GM21390 (cell line): Measurements from ENCODE around the gene XPO6.

Experiments
- ATAC-seq: cut with Tn5 transposase; IDR thresholded peaks from one replicate; pipeline ENCODE4 v1.9.1; 2021; ENCODE audit not compliant: unreplicated experiment

Gene XPO6

DNA sequence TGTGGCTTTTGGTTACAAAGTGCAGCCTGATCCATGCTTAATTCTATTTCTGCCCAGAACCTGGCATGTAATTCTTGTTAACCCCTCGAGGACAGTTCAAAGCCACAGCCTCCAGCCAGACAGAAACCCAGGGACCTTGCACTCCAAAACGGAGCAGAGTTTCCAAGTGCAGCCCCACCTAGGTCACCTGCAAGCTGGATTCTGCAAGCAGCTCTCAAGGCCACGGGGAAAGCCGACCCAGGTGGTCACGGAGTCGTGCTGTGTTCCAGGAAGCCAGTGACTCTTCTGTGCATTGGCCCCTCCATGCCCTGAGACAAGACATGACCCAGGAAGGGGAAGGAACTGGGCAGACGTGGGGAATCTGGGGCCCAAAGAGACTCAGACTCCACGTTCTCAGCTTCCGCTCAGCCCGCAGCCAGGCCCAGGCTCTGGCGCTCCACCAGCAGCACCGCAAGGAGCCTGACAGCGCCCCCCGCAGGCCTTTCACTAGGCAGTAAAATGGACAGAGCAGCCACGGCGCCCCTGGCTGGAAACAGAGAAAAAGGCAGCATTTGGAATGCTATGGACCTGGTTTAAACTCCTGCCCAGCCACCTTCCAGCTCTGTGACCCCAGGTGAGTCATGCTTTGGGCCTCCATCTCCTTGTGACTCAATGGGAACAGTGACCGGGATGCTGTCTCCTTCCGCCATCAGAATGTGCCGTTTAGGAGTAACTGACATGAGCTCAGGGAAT is 121.0 kb downstream of the XPO6 start:
- ATAC-seq, result no peak

DNA sequence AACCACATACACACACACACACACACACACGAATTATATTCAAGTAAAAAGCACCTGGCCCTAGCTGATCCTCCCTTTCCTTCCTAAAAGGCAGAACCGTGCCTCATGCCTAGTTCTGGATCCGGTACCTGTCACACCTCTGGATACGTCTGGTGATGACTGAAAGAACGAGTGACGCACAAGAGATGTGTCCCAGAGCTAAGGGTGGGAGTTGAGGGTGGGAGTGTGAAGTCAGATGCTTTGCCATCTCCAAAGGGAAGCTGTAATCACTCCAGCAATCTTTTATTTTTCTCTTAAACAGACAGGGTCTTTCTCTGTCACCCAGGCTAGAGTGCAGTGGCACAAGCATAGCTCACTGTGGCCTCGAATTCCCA is 121.8 kb downstream of the XPO6 start:
- no peak for ATAC-seq

DNA sequence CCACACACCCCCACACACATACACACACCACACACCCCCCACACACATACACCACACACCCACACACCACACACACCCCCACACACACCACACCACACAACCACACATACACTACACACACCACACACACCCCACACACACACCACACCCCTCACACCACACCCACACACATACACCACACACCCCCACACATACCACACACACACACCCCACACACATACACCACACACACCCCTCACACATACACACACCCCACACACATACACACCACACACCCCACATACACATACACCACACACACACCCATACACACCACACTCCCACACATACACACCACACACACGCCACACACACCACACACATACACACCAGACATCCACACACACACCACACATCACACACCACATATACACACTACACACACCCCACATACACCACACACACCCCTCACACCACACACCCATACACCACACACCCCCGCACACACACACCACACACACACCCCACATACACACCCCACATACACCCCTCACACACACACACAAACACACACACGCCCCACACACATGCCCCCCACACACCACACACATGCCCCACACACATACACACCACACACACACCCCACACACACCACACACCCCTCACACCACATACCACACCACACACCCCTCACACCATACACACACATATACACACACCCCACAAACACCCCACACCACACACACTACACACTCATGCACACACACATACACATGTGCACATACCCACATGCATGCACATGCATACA is 122.4 kb downstream of the XPO6 start:
- no peak for ATAC-seq

DNA sequence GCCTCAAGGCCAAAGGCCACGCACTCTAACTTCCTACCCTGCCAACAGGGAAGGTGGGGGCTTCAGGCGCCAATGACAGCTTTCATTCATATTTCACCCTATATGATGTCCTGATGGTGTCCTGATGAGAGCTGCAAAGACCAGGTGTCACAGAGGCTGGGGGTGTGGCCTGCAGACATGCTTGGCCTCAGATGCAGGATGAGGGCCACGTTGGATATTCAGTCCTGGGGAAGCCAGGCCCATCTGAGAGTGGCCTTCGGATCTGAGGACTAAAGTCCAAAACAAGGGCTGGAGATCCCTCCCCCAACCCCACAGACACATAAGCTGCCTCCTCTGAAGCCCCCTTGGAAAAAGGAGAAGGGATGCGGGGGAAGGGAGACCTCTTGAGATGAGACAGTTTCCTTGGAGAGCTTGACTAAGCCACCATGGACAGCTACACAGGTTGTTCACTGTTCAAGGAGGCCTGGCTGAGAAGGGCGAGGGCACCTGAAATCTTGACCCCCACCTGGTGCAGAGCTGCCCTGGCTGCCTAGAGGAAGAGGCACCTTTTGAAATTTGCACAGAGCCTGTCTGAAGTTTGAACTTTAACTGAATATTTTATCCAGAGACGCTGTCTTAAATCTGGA is 124.0 kb downstream of the XPO6 start:
- ATAC-seq, result no peak

DNA sequence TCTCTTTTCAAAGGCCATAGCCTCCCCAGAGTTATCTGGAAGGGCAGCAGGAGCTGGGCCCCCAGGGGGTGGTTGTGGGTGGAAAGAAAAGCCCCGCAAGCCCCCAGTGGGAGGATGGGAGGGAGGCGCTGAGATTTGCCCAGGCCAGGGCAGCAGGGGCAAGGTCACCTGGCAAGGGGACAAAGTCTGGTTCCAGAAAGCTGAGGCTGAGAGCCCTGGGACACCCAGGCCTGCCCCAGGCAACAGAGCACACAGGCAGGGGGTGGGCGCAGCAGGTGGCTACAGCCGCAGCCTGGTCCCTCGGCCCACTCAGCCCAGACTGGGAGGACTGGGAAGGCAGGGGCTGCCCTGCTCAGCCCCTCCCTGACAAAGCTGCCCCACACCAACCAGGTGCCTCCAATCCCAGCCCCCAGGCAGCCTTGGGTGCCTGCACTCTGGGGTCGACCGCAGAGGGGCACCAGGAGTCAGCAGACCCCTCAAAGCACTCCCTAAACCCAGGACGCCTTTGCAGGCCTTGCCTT is 124.6 kb downstream of the XPO6 start:
- ATAC-seq, result no peak

DNA sequence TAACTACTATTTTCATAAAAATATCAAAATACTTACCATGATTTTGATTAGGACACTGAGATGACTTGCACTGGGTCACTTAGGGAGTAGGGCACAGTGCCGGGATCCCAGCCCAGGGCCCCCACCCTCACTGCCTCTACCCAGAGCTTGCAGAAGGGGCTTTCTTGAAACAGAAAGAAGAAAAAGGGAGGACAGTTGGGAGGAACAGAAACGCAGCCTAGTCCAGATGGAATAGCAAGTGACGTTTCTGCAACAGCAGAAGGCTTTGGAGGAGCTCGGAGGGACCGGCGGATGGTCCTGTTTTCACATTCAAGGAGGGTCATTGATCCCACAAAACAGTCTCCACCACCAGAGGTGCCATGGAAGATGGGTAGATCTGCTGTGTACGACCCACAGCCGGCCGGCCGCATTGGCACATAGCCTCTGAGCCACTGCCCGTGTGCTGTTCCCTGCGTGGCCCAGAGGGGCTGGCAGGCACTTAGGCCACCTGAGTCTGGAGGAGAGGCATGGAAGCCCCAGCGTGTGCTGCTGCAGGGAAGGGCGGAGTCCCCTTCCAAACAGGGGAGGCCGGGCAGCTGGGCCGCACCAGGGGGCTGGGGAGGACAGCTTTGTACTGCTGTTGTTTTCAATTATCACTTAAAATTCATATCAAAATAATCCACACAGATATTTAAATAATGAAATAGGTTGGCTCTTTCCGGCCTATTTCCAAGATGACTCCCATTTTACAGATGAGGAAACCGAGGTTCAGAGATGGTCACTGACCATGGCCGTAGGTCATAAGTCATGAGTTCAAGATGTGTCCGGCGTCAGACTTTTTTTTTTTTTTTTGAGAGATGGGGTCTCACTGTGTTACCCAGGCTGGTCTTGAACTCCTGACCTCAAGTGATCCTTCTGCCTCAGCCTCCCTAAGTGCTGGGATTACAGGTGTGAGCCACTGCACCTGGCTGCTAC is 125.3 kb downstream of the XPO6 start:
- ATAC-seq, result no peak

DNA sequence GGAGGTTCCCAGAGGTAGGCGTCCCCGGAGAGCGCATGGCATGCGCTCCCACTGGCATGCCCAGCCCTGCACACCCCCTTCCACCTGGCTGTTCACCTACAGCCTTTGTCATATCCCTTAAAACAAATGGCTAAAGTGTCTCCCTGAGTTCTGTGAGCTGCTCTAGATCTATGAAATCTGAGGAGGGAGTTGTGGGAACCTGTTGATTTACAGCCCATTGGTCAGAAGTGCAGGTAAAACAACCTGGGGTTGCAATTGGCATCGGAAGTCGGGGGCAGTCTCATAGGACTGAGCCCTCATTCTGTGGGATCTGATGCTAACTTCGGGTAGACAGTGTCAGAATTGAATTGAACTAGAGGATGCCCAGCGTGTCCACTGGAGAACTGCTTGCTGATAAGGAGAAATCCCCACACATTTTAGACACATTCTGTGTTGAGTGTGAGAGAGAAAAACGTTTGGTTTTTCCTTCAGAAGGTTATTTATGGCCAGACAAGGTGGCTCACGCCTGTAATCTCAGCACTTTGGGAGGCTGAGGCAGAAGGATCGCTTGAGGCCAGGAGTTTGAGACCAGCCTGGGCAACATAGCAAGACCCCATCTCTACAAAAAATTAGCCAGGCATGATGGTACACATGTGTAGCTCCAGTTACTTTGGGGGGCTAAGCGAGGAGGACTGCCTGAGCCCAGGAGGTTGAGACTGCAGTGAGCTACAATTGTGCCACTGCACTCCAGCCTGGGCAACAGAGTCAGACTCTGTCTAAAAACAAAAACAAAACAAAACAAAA is 126.2 kb downstream of the XPO6 start:
- ATAC-seq, result no peak

DNA sequence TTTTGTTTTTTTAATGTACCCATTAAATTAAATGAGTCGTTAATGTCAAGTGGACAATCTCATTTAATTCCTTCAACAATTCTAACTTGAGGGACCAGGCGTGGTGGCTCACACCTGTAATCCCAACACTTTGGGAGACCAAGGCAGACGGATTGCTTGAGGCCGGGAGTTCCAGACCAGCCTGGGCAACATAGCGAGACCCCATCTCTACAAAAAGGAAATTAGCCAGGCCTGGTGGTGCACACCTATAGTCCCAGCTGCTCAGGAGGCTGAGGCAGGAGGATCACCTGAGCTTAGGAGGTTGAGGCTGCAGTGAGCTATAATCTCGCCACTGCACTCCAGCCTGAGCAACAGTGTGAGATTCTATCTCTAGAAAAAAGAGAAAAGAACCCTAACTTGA is 127.6 kb downstream of the XPO6 start:
- no peak for ATAC-seq

DNA sequence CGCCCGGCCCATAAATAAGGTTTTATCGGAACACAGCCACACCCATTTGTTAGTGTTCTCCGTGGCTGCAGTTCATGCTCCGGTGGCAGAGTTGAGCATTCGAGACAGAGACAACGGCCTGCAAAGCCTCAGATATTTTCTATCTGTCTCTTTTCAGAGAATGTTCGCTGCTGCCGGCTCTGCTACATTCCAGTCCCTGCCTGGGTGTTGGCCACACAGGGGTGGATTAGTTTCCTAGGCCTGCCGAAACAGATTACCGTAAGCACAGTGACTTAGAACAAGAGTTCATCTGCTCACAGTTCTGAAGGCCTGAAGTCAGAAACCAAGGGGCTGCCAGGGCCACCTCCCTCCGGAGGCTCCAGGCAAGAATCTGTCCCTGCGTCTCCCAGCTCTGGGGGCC is 129.1 kb downstream of the XPO6 start:
- no peak for ATAC-seq

DNA sequence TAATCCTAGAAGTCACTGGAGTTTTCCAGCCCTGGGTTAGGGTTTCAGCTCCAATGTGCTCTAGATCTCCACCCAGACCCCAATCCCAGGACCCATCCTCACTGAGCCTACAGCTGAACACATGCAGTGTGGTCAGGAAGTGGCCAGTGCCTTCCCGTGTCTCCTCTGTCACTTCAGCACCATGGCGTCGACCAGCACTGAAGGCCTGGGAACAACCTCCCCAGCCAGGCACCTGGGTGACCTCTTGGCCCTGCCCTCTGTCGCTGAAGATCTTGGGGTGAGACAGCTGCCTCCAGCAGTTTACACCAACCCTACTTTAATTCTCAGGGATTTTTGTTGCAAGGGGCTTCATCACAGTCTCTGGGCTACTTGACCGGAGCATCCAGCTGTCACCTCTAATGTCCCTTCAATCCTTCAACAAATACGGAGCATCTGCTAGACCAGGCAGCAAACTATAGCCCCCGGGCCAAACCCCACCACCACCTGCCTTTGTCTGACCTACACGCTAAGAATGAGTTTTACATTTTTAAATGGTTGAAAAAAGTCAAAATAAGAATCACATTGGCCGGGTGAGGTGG is 130.3 kb downstream of the XPO6 start:
- ATAC-seq, result no peak

DNA sequence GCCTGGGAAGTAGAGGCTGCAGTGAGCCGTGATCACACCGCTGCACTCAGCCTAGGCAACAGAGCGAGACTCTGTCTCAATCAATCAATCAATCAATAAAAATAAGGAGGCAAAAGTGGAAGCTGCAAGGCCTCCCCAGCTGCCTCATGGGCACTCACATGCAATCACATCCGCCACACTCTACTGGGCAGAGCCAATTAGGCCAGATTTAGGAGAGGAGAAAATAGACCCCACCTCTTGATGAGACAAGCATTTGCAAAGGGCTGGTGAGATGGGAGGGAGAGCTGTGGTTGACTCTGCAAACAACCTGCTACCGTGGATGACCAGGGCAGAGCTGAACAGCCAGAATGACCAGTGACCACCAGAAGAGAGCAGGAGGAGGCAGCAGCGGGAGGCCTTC is 133.5 kb downstream of the XPO6 start:
- ATAC-seq, result no peak

DNA sequence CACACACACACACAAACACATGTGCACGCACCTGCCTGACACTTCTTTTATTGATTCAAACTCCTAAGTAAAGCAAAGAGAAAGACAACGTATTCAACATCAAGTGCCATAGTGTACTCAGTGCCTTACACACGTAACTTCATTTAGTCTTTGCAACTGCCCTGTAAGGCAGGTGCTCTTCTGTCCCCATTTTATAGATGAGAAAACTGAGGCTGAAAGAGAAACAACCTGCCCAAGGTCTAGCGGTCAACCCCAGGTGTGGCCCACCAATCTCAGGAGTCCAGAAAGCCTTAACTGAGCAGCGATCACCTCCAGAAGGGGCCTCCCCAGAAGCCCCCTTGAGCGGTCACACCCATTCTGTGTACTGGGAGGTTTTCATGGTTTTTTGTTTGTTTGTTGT is 137.9 kb downstream of the XPO6 start:
- ATAC-seq, result no peak

DNA sequence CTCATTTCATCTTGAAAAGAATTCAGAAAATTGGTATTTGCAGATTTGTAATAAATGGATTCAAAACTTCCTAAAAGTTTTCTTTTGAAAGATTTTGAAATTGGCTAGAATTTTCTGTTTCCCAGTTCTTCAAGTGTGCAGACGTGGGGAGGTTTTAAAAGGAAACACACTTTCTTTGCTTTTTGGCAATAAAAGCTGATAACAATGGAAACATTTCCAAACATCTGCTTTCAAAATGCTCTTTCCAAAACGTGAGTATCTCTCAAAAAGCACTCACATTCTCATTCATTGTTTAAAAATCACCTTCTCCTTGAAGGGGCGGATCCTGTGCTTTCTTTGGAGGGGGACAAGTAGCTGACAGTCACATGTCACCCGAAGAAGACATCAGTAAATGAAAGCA is 139.7 kb downstream of the XPO6 start:
- ATAC-seq, result no peak

DNA sequence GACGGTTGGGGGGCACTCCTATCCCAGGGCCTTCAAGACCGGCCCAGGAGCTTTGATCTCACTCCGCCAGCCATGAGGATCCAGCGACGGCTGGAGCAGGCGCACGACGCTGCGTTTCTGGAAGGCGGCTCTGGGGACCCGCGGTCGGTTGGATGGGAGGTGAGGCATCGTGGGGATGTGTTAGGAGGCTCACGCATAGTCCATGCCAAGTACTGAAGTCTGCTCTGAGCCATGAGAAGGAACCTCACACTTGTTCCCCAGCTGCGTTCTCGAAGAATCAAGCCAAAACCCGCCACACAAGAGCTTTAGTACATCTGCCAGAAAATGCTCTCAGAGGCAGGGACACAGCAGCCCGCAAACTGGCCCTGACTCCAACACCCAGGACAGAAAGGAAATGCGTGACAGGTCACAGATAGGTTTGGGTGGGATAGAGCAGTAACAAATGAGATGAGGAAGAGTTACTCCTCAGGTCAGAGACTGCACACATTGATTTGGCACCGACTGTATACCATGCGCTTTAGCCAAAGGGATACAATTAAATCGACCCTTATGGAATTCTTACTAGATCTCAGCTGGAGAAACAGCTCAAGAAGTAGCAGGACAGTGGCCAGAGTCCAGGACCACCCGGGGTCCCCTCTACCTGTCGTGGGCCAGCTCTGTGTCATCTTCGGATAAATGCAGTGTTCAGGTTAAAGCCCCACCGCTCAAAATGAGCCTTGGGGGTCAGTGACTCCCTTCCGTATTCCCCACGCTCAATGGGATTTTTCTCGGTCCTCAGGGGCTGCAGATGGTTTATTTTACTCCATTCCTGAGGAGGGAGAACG is 141.6 kb downstream of the XPO6 start:
- ATAC-seq, result no peak

DNA sequence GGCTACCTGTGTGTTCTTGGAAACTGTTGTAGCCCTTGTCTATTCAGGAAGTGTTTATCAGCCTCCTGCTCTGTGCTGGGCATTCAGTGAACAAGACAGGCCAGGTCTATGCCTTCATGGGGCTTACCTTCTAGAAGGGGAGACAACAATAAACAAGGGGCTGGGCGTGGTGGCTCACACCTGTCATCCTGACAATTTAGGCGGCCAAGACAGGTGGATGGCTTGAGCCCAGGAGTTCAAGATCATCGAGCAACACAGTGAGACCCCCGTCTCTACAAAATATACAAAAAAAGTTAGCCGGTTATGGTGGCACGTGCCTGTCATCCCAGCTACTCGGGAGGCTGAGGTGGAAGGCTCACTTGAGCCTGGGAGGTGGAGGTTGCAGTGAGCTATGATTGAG is 142.8 kb downstream of the XPO6 start:
- ATAC-seq, result no peak

DNA sequence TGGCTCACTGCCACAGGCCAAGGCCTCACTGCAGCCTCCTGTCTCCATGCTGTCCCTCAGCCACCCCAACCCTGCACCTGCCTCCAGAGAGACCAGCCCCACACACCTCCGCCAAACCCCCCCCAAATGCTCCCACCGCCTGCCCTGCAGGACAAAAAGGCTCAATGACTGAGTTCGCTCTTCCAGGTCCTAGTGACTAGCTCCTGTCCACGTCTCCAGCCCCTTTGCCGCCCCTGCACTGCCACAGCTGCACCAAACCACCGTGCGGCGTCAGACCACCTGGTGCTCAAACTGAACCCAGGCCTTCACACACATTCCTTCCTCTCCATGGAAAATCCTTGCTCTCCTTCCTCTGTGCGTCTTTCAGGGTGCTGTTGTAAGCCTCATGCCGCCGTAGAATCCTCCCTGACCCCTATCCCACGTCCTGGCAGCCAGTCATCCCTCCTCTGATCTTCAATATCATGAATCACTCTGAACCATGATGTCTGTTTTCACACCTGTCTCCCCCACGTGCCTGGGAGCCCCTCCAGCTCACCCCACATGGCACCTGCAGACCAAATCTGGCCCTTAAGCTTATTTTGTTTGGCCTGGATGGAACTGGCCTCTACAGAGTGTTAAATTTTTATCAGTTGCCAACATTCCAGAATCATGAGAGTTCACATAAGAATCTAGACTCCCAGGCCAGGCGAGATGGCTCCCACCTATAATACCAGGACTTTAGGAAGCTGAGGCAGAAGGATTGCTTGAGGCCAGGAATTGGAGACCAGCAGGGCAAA is 144.0 kb downstream of the XPO6 start:
- no peak for ATAC-seq

DNA sequence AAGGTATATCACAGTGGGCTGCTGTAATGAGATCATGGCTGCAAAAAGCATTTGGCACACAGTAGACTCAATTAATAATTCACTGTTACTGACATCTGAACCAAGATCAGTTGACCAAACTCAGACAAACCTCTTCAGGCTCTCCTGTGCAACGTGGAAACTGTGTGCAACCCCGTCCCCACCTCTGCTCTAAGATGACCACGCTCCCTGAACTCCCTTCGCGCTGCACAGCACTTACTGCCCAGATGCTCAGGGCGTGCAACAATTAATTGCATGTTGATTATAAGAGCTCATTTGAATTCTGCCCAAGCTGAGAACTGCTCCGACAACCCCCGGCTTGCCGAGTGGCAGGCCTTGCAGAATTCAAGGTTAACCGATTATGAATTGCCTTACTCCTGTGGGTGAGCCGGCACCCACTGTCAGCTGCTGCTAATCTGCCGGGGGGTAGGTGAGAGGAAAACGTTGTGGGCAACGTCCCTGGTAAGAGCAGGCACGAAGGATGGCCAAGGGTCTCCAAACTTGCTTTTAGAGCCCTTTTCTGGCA is 147.0 kb downstream of the XPO6 start:
- no peak for ATAC-seq

DNA sequence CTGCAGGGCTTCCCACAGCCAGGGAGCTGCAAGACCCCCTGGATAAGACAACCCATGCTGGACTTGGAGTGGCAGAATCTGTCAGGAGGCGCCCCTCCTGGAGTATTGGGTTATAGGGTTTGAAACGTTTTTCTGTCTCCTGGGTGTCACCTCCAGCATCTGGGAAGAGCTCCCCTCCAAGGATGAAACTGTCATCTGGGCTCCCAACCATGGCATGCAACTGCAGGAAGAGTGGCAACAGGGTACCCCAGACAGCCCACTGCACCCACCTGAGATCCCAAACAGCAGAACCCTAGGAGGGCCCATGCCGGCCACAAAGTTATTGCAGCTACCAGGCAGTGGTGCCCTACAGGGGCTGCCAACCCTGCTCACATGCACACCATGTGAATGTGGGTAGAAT is 147.6 kb downstream of the XPO6 start:
- no peak for ATAC-seq
